IMR-90 (cell line): ENCODE results near the gene PELI3. TPM values are rescaled to one million over a fixed set of nuclear protein-coding genes. Genes with fewer than 3 reads are reported as not detected.

ENCODE experiments used
- ATAC-seq: fragments of 200-7000 bp; cut with Tn5 transposase; 2 replicates; pipeline ENCODE4 v1.9.1; 2020; ENCODE audit warnings: low read depth, mild to moderate bottlenecking, moderate library complexity
- BruUV-seq: library from RNA; stranded (reverse); fragments of 400-500 nt; replicated peaks from 2 replicates; lab custom pipeline; 2021; lab: Mats Ljungman, UMichigan
- CTCF ChIA-PET: fragments of 300-600 bp; formaldehyde crosslinking; extraction: SDS; loops from one replicate; lab custom pipeline; 2021; ENCODE audit warnings: antibody characterized with exemption; lab: Yijun Ruan, JAX
- POLR2A ChIA-PET: fragments of 300-600 bp; sonication (Branson Sonifier 250); formaldehyde crosslinking; loops from one replicate; lab custom pipeline; 2022; ENCODE audit warnings: antibody characterized with exemption; ENCODE audit not compliant: unreplicated experiment; lab: Charles Lee
- DNase-seq: peaks from one replicate; pipeline ENCODE4 v3.0.0; 2013
- H2AFZ ChIP-seq: replicated peaks from 2 replicates; pipeline ENCODE3; 2013; ENCODE audit warnings: low read length, mild to moderate bottlenecking; ENCODE audit not compliant: poor library complexity
- H2AK5ac ChIP-seq: 2 replicates; pipeline ENCODE4 v1.6.1; 2013; ENCODE audit warnings: low read depth, low read length, inconsistent platforms
- H2AK9ac ChIP-seq: replicated peaks from 2 replicates; pipeline ENCODE3; 2013; ENCODE audit warnings: mild to moderate bottlenecking, low read depth, low read length, moderate library complexity; ENCODE audit not compliant: poor library complexity
- H2BK120ac ChIP-seq: 2 replicates; pipeline ENCODE4 v1.6.1; 2013; ENCODE audit warnings: low read depth, low read length, inconsistent platforms
- H2BK15ac ChIP-seq: 3 replicates; pipeline ENCODE4 v1.6.1; 2013; ENCODE audit warnings: low read depth, low read length, inconsistent platforms
- H2BK20ac ChIP-seq: 2 replicates; pipeline ENCODE4 v1.6.1; 2013; ENCODE audit warnings: low read depth, mild to moderate bottlenecking, inconsistent platforms, low read length, moderate library complexity
- H2BK5ac ChIP-seq: 2 replicates; pipeline ENCODE4 v1.6.1; 2013; ENCODE audit warnings: mild to moderate bottlenecking, low read depth, low read length, inconsistent platforms; ENCODE audit not compliant: poor library complexity, severe bottlenecking
- H3K14ac ChIP-seq: replicated peaks from 2 replicates; pipeline ENCODE4 v1.6.1; 2013; ENCODE audit warnings: low read depth, low read length, inconsistent platforms
- H3K18ac ChIP-seq: 2 replicates; pipeline ENCODE4 v1.6.1; 2013; ENCODE audit warnings: low read depth, low read length, control low read depth
- H3K23ac ChIP-seq: 2 replicates; pipeline ENCODE4 v1.6.1; 2013; ENCODE audit warnings: low read depth, low read length, inconsistent platforms
- H3K27ac ChIP-seq: 2 replicates; pipeline ENCODE4 v1.5.1; 2013; ENCODE audit warnings: mild to moderate bottlenecking, control low read depth, low read length; ENCODE audit not compliant: insufficient read depth
- H3K27me3 ChIP-seq: 2 replicates; pipeline ENCODE4 v1.6.1; 2013; ENCODE audit warnings: low read length; ENCODE audit not compliant: control insufficient read depth, insufficient read depth
- H3K36me3 ChIP-seq: 2 replicates; pipeline ENCODE4 v1.6.1; 2013; ENCODE audit warnings: low read length, mixed read lengths; ENCODE audit not compliant: control insufficient read depth, insufficient read depth
- H3K4ac ChIP-seq: 2 replicates; pipeline ENCODE4 v1.6.1; 2013; ENCODE audit warnings: low read depth, low read length, inconsistent platforms
- H3K4me1 ChIP-seq: 2 replicates; pipeline ENCODE4 v1.6.1; 2013; ENCODE audit warnings: low read length, mixed read lengths; ENCODE audit not compliant: control insufficient read depth, insufficient read depth
- H3K4me2 ChIP-seq: 2 replicates; pipeline ENCODE4 v1.6.1; 2013; ENCODE audit warnings: low read depth, mild to moderate bottlenecking, control low read depth, low read length, moderate library complexity
- H3K4me3 ChIP-seq: 2 replicates; pipeline ENCODE4 v1.5.1; 2013; ENCODE audit warnings: low read depth, mild to moderate bottlenecking, control low read depth, low read length, moderate library complexity; ENCODE audit not compliant: insufficient read depth
- H3K56ac ChIP-seq: 2 replicates; pipeline ENCODE4 v1.6.1; 2013; ENCODE audit warnings: low read length, inconsistent platforms; ENCODE audit not compliant: insufficient read depth; ENCODE audit errors: extremely low read depth
- H3K79me1 ChIP-seq, 2 experiments: 2 replicates each; pipeline ENCODE4 v1.6.1; 2013; ENCODE audit warnings: low read length in 2 of 2, inconsistent platforms in 1 of 2, low read depth in 1 of 2
- H3K9ac ChIP-seq: 2 replicates; pipeline ENCODE4 v1.6.1; 2013; ENCODE audit warnings: low read depth, low read length, control low read depth
- H3K9me1 ChIP-seq: 2 replicates; pipeline ENCODE4 v1.6.1; 2013; ENCODE audit warnings: low read length, inconsistent platforms; ENCODE audit not compliant: insufficient read depth
- H3K9me3 ChIP-seq: 2 replicates; pipeline ENCODE4 v1.6.1; 2013; ENCODE audit warnings: low read length; ENCODE audit not compliant: control insufficient read depth, insufficient read depth
- H4K20me1 ChIP-seq: 2 replicates; pipeline ENCODE4 v1.6.1; 2013; ENCODE audit warnings: low read length, inconsistent platforms; ENCODE audit not compliant: insufficient read depth
- H4K5ac ChIP-seq: 2 replicates; pipeline ENCODE4 v1.6.1; 2013; ENCODE audit warnings: mild to moderate bottlenecking, low read depth, low read length, control low read depth
- H4K8ac ChIP-seq, 2 experiments: 2 replicates each; pipeline ENCODE4 v1.6.1; 2013; ENCODE audit warnings: low read depth in 2 of 2, low read length in 2 of 2, control low read depth in 1 of 2, inconsistent platforms in 1 of 2
- H4K91ac ChIP-seq: 2 replicates; pipeline ENCODE4 v1.6.1; 2013; ENCODE audit warnings: low read depth, low read length, inconsistent platforms; ENCODE audit not compliant: insufficient read depth
- CEBPB ChIP-seq: IDR thresholded peaks from 2 replicates; pipeline ENCODE4 v1.6.1; 2012; ENCODE audit warnings: low read depth, low read length, improper control_type of control experiment
- CHD1 ChIP-seq: IDR thresholded peaks from 2 replicates; pipeline ENCODE4 v1.6.1; 2012; ENCODE audit warnings: low read depth, low read length, improper control_type of control experiment
- ELK1 ChIP-seq: fragments of 150-350 bp; IDR thresholded peaks from 2 replicates; pipeline ENCODE4 v1.6.1; 2016; ENCODE audit warnings: low read depth, mild to moderate bottlenecking, low read length, moderate library complexity, borderline replicate concordance
- USF2 ChIP-seq: fragments of 150-350 bp; IDR thresholded peaks from 2 replicates; pipeline ENCODE4 v1.6.1; 2017; ENCODE audit warnings: mild to moderate bottlenecking, antibody characterized with exemption, low read length, low read depth
- WGBS, 2 experiments: methylation state at CpG; one replicate each; pipeline versions ENCODE4 v1.1.5 to v1.1.7; 2013; ENCODE audit warnings: missing lambda C conversion rate in 2 of 2; ENCODE audit not compliant: insufficient read length in 1 of 2; ENCODE audit errors: extremely low coverage in 2 of 2; 5-methylcytosine and 5-hydroxymethylcytosine counted together
- dilution Hi-C: fragments of 300-500 bp; cut with HindIII; formaldehyde crosslinking; loops from one replicate; pipeline ENCODE4 v1.14.3; 2018; ENCODE audit warnings: low sequenced_read_pairs; ENCODE audit not compliant: unreplicated experiment
- in situ Hi-C: fragments of 300-500 bp; cut with MboI; formaldehyde crosslinking; loops from 3 replicates; pipeline ENCODE4 v1.14.3; 2019; ENCODE audit warnings: low sequenced_read_pairs, inconsistent platforms, mixed read lengths
- intact Hi-C: fragments of 100-400 bp; cut with micrococcal nuclease; formaldehyde crosslinking; loops from 2 replicates; pipeline ENCODE4 v1.10.0; 2022
- polyA plus RNA-seq, 3 experiments: library from polyadenylated mRNA; depleted of rRNA; stranded (reverse); fragments of >200 nt; gene quantifications; 2 replicates each; pipeline ENCODE4 v1.2.3, GENCODE V29; 2012; ENCODE audit warnings: low replicate concordance in 1 of 3
- total RNA-seq: library from RNA; depleted of rRNA; stranded (reverse); fragments of >200 nt; gene quantifications from 2 replicates; pipeline ENCODE4 v1.2.3, GENCODE V29; 2012

Gene PELI3
- total and polyA plus RNA-seq, 2 of the 4 experiments (the other 2 are of a cell fraction): 5.0 to 6.3 TPM

DNA sequence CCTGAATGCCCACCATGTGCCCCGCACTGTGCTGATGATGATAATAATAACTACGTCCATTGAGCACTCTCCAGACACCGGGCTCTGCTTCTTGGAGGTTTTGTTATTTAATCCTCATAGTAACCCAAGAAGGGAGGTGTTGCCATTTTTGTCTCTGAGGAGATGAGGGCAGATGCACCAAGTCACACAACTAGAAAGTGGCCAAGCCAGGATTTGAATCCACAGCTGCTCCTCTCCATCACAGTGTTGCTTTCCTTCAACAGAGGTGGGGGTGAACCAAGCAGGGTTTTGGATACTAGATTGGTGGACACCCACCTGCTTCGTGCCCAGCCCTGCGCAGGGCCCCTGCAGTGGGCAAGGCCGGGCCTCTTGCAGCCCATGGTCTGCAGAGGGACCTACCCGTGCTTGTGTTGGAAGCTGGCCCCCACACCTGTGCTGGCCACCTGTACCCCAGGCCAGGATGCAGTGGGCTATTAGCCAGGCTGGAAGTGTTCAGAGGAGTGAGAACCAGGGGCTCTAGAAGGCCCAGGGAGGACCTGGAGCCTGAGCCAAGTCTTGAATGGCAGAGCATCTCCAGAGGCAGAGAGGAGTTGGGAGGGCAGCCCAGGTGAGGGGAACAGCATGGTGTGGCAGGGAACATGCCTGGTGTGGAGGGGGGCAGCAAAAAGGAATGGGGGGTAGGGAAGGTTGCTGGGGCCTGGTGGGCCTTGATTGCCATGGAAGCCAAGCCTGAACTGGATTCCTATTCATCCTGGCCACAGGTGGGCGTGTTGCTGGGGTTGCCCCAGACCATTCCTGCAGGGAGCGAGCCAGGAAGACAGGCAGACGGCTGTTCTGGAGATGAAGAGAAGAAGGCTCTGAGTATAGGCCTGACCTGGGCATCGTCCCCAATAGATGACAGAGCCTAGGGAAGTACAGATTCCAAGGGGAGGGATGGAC, 10.8 kb downstream of the PELI3 start:
- ATAC-seq (no peak), DNase-seq (no peak)
- no peak overlapping the region for H2BK20ac ChIP-seq
- no peak overlapping the region for H3K4me3 ChIP-seq
- H3K4ac ChIP-seq: no peak overlapping the region
- no TSS peak for BruUV-seq
- H3K9me1 ChIP-seq: peaks cover 7% of the 10 kb centered on the region; the same call in 1 of the 2 replicates
- no peak overlapping the region for H3K9ac ChIP-seq
- WGBS, 2 experiments: 81% methylated on average over 3 of the region's 11 CpGs; no CpG with 5 or more reads in 1 of the 2 experiments
- no peak overlapping the region for H2AFZ ChIP-seq
- no peak overlapping the region for H2AK5ac ChIP-seq
- CTCF ChIA-PET: interaction anchor here (0.5 kb wide), 1 partner anchor 9 kb away, joined by 4 read pairs; no protein-coding TSS in a partner anchor
- H3K18ac ChIP-seq: no peak overlapping the region
- peaks cover 19 to 56% of the 10 kb centered on the region in 2 experiments for H3K79me1 ChIP-seq
- H4K20me1 ChIP-seq: peaks cover 11% of the 10 kb centered on the region; the same call in 1 of the 2 replicates
- no peak overlapping the region for H4K5ac ChIP-seq
- H4K91ac ChIP-seq: no peak overlapping the region
- H3K4me2 ChIP-seq: no peak overlapping the region
- H3K56ac ChIP-seq: no peak overlapping the region
- no peak overlapping the region for H3K14ac ChIP-seq
- no peak overlapping the region for H4K8ac ChIP-seq
- intact Hi-C loops: loop anchor here (2.0 kb wide), 1 partner anchor 141 kb away; no protein-coding TSS in a partner anchor
- no peak for TF ChIP-seq CHD1
- no peak for TF ChIP-seq CEBPB
- TF ChIP-seq USF2: no peak
- no peak for TF ChIP-seq ELK1
- in situ Hi-C loops: no loop called here
- H2BK120ac ChIP-seq: no peak overlapping the region
- peaks cover 22% of the 10 kb centered on the region for H3K36me3 ChIP-seq
- H3K27ac ChIP-seq: no peak overlapping the region
- dilution Hi-C loops: no loop called here
- peaks cover 8% of the 10 kb centered on the region for H3K4me1 ChIP-seq
- no peak overlapping the region for H2BK15ac ChIP-seq
- H3K9me3 ChIP-seq: no peaks in the 10 kb centered on the region
- no peak overlapping the region for H2BK5ac ChIP-seq
- no peaks in the 10 kb centered on the region for H3K27me3 ChIP-seq
- H3K23ac ChIP-seq: no peak overlapping the region; the same call in 1 of the 2 replicates
- POLR2A ChIA-PET: no interaction called here
- no peak overlapping the region for H2AK9ac ChIP-seq
